Upper lobe of left lung (tissue), 4 donors: Measurements from ENCODE around the gene ARHGAP26.

Experiments
- CTCF ChIP-seq, 6 experiments: fragments of 450-650 bp in 4 of 6; fragments of 200-600 bp in 2 of 6; sonication (generic) in 2 of 6; IDR thresholded peaks; one replicate each; pipeline ENCODE4 v1.5.1; 2016 to 2019; ENCODE audit warnings: antibody characterized with exemption in 6 of 6
- EP300 ChIP-seq, 4 donors: sonication (generic); formaldehyde crosslinking; IDR thresholded peaks; one replicate each; pipeline ENCODE4 v1.5.1; 2017; ENCODE audit warnings: antibody characterized with exemption in 4 of 4, control low read depth in 2 of 4
- POLR2A ChIP-seq, 4 donors: fragments of 450-650 bp; IDR thresholded peaks; one replicate each; pipeline ENCODE4 v1.5.1; 2016 to 2017; ENCODE audit warnings: antibody characterized with exemption in 4 of 4, mild to moderate bottlenecking in 2 of 4
- POLR2AphosphoS5 ChIP-seq, 2 donors: sonication (generic); formaldehyde crosslinking; IDR thresholded peaks; one replicate each; pipeline ENCODE4 v1.5.1; 2017; ENCODE audit warnings: antibody characterized with exemption in 2 of 2

- no peak for TF ChIP-seq POLR2A (IDR thresholded peaks at IDR 0.05)
- TF ChIP-seq CTCF (IDR thresholded peaks at IDR 0.05) = no peak
- no peak for TF ChIP-seq POLR2AphosphoS5 (IDR thresholded peaks at IDR 0.05)
- no peak for TF ChIP-seq EP300 (IDR thresholded peaks at IDR 0.05)
Measured at GRCh38 chr5:142924135-142924883, 154.1 kb downstream of the ARHGAP26 start.
